GM12878 (cell line): ENCODE results near the gene CNTNAP2. TPM values are rescaled to one million over a fixed set of nuclear protein-coding genes. Genes with fewer than 3 reads are reported as not detected.

Experiments
- ATAC-seq: fragments of 200-7000 bp; cut with Tn5 transposase; 3 replicates; pipeline ENCODE4 v1.9.1; 2020; ENCODE audit warnings: mild to moderate bottlenecking, moderate library complexity
- BruUV-seq: library from RNA; stranded (reverse); fragments of 400-500 nt; replicated peaks from 2 replicates; lab custom pipeline; 2021; lab: Mats Ljungman, UMichigan
- CTCF ChIA-PET: fragments of 300-600 bp; sonication (Branson Sonifier 250); formaldehyde crosslinking; extraction: SDS; loops from one replicate; lab custom pipeline; 2021; ENCODE audit warnings: inconsistent platforms; lab: Yijun Ruan, JAX
- POLR2A ChIA-PET: fragments of 350-600 bp; formaldehyde crosslinking; extraction: SDS; loops from one replicate; lab custom pipeline; 2021; ENCODE audit warnings: inconsistent platforms; lab: Charles Lee
- RAD21 ChIA-PET: fragments of 300-600 bp; sonication (Branson Sonifier 250); formaldehyde crosslinking; loops from one replicate; lab custom pipeline; 2023; ENCODE audit warnings: antibody characterized with exemption; ENCODE audit not compliant: unreplicated experiment; lab: Charles Lee
- SMC1A ChIA-PET: fragments of 300-600 bp; sonication (Branson Sonifier 250); formaldehyde crosslinking; loops from one replicate; lab custom pipeline; 2023; ENCODE audit not compliant: unreplicated experiment, uncharacterized antibody; lab: Charles Lee
- DNase-seq: peaks from one replicate; pipeline ENCODE4 v3.0.0-alpha.2; 2011; ENCODE audit warnings: low read depth, low spot score
- FAIRE-seq: peaks from 3 replicates; lab custom pipeline; 2011; peaks lifted over from hg19 to GRCh38; lab: Jason Lieb, UNC
- H2AFZ ChIP-seq: 2 replicates; pipeline ENCODE4 v1.6.0; 2011; ENCODE audit warnings: low read depth, low read length, control low read depth; ENCODE audit not compliant: control insufficient read depth
- H3K27ac ChIP-seq: 2 replicates; pipeline ENCODE4 v1.5.1; 2011; ENCODE audit warnings: control low read depth; ENCODE audit not compliant: control insufficient read depth, insufficient read depth
- H3K27me3 ChIP-seq, 2 experiments: replicated peaks in 1 of 2; 2 replicates each; pipeline versions ENCODE4 v1.6.0 to v1.6.1; 2011; ENCODE audit warnings: low read length in 1 of 2; ENCODE audit not compliant: control insufficient read depth in 2 of 2, insufficient read depth in 2 of 2
- H3K36me3 ChIP-seq, 2 experiments: 2 replicates each; pipeline ENCODE4 v1.5.1; 2011; ENCODE audit warnings: low read length in 1 of 2; ENCODE audit not compliant: control insufficient read depth in 2 of 2, insufficient read depth in 2 of 2
- H3K4me1 ChIP-seq: 2 replicates; pipeline ENCODE4 v1.6.1; 2011; ENCODE audit warnings: mild to moderate bottlenecking, low read length, moderate library complexity, mixed read lengths; ENCODE audit not compliant: control insufficient read depth, insufficient read depth
- H3K4me2 ChIP-seq: 2 replicates; pipeline ENCODE4 v1.6.0; 2011; ENCODE audit warnings: control low read depth; ENCODE audit not compliant: control insufficient read depth, insufficient read depth
- H3K4me3 ChIP-seq: fragments of 200-600 bp; sonication (generic); 2 replicates; pipeline ENCODE4 v1.5.1; 2016
- H3K79me2 ChIP-seq: 2 replicates; pipeline ENCODE4 v1.6.0; 2011; ENCODE audit warnings: low read length; ENCODE audit not compliant: control insufficient read depth, insufficient read depth
- H3K9ac ChIP-seq: 2 replicates; pipeline ENCODE4 v1.8.0; 2011; ENCODE audit warnings: low read length, control low read depth, mixed read lengths; ENCODE audit not compliant: control insufficient read depth, insufficient read depth
- H3K9me3 ChIP-seq: replicated peaks from 3 replicates; pipeline ENCODE4 v1.5.1; 2011; ENCODE audit warnings: mild to moderate bottlenecking, low read length; ENCODE audit not compliant: control insufficient read depth, insufficient read depth
- H4K20me1 ChIP-seq: 2 replicates; pipeline ENCODE4 v1.6.0; 2011; ENCODE audit not compliant: control insufficient read depth, insufficient read depth
- BMI1 ChIP-seq: fragments of 450-650 bp; IDR thresholded peaks from 2 replicates; pipeline ENCODE4 v1.6.1; 2016; ENCODE audit warnings: mild to moderate bottlenecking, moderate library complexity, borderline replicate concordance
- CHD4 ChIP-seq: fragments of 200-600 bp; sonication (generic); IDR thresholded peaks from 2 replicates; pipeline ENCODE4 v1.6.1; 2016; ENCODE audit warnings: mild to moderate bottlenecking
- ELK1 ChIP-seq: IDR thresholded peaks from 2 replicates; pipeline ENCODE4 v1.6.1; 2012; ENCODE audit warnings: low read depth, low read length, improper control_type of control experiment
- GABPA ChIP-seq: IDR thresholded peaks from 2 replicates; pipeline ENCODE4 v1.6.1; 2014; ENCODE audit warnings: antibody characterized with exemption, low read depth, mild to moderate bottlenecking, inconsistent platforms
- JUNB ChIP-seq: IDR thresholded peaks from 2 replicates; pipeline ENCODE4 v1.6.1; 2016; ENCODE audit warnings: antibody characterized with exemption, mild to moderate bottlenecking
- NFYB ChIP-seq: IDR thresholded peaks from 2 replicates; pipeline ENCODE4 v1.6.1; 2011; ENCODE audit warnings: low read depth, mild to moderate bottlenecking, low read length, improper control_type of control experiment, moderate library complexity; ENCODE audit not compliant: insufficient read depth
- SIN3A ChIP-seq: IDR thresholded peaks from 2 replicates; pipeline ENCODE4 v1.6.1; 2012; ENCODE audit warnings: low read depth, low read length, improper control_type of control experiment
- ZNF622 ChIP-seq: fragments of 450-650 bp; IDR thresholded peaks from 2 replicates; pipeline ENCODE4 v1.6.1; 2017; ENCODE audit warnings: mild to moderate bottlenecking, inconsistent platforms
- ZZZ3 ChIP-seq: IDR thresholded peaks from 2 replicates; pipeline ENCODE4 v1.6.1; 2011; ENCODE audit warnings: low read depth; ENCODE audit not compliant: control insufficient read depth, insufficient read length
- WGBS: methylation state at CpG from one replicate; pipeline ENCODE4 v1.1.6; 2016; ENCODE audit warnings: low lambda C conversion rate; ENCODE audit not compliant: insufficient replicate concordance, insufficient coverage; ENCODE audit errors: missing lambda C conversion rate; 5-methylcytosine and 5-hydroxymethylcytosine counted together
- in situ Hi-C: fragments of 300-500 bp; cut with MboI; formaldehyde crosslinking; loops from 9 replicates; pipeline ENCODE4 v1.14.3; 2018; ENCODE audit warnings: mixed read lengths
- intact Hi-C: fragments of 100-400 bp; cut with micrococcal nuclease; formaldehyde crosslinking; loops from one replicate; pipeline ENCODE4 v1.14.2; 2022; ENCODE audit not compliant: unreplicated experiment
- polyA plus RNA-seq, 11 experiments: library from polyadenylated mRNA; depleted of rRNA in 4 of 11; unstranded in 6 of 11; stranded (reverse) in 5 of 11; fragments of >200 nt; fragmentation: Nextera tagmentation in 4 of 11; fragmentation: Illumina TruSeq in 1 of 11; extraction: Ambion mirVana in 4 of 11; extraction: Trizol in 1 of 11; gene quantifications; 1 replicate in 1 of 11; 2 replicates in 10 of 11; pipeline versions ENCODE4 v1.2.1 to v1.2.3, GENCODE V29; 2011 to 2016; ENCODE audit warnings: inconsistent platforms in 2 of 11, missing spikeins in 2 of 11, low read depth in 1 of 11
- total RNA-seq, 4 experiments: library from RNA; depleted of rRNA in 3 of 4; stranded (reverse); fragments of >200 nt in 3 of 4; fragmentation: Illumina TruSeq in 1 of 4; extraction: Trizol in 1 of 4; gene quantifications; 2 replicates each; pipeline versions ENCODE4 v1.2.1 to v1.2.3, GENCODE V29; 2013 to 2021
- TF ChIP-seq, protein P1 (sequence below): IDR thresholded peaks from 2 replicates; pipeline ENCODE4 v1.6.1; 2011; ENCODE audit warnings: mild to moderate bottlenecking, low read depth, low read length, moderate library complexity; ENCODE audit not compliant: insufficient replicate concordance
- TF ChIP-seq, protein P2 (sequence below): fragments of 450-650 bp; IDR thresholded peaks from 2 replicates; pipeline ENCODE4 v1.6.1; 2017; ENCODE audit warnings: mild to moderate bottlenecking, low read depth, inconsistent platforms; ENCODE audit not compliant: poor library complexity, severe bottlenecking
- TF ChIP-seq, protein P3 (sequence below): fragments of 450-650 bp; IDR thresholded peaks from 2 replicates; pipeline ENCODE4 v1.6.1; 2017; ENCODE audit warnings: borderline replicate concordance

CNTNAP2 gene
- total and polyA plus RNA-seq, 10 of the 15 experiments (the other 5 are each of a cell fraction or from before 2014, with no cell fraction given) = 0.03 to 0.08 (median 0.03) TPM; not detected in 7

GRCh38 chr7:147992698-147993097, 1876.1 kb downstream of the CNTNAP2 start:
- no peak for TF ChIP-seq BMI1
- TF ChIP-seq, protein P1, sequence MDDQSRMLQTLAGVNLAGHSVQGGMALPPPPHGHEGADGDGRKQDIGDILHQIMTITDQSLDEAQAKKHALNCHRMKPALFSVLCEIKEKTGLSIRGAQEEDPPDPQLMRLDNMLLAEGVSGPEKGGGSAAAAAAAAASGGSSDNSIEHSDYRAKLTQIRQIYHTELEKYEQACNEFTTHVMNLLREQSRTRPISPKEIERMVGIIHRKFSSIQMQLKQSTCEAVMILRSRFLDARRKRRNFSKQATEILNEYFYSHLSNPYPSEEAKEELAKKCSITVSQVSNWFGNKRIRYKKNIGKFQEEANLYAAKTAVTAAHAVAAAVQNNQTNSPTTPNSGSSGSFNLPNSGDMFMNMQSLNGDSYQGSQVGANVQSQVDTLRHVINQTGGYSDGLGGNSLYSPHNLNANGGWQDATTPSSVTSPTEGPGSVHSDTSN = no peak
- TF ChIP-seq CHD4 = no peak
- TF ChIP-seq, protein P2, sequence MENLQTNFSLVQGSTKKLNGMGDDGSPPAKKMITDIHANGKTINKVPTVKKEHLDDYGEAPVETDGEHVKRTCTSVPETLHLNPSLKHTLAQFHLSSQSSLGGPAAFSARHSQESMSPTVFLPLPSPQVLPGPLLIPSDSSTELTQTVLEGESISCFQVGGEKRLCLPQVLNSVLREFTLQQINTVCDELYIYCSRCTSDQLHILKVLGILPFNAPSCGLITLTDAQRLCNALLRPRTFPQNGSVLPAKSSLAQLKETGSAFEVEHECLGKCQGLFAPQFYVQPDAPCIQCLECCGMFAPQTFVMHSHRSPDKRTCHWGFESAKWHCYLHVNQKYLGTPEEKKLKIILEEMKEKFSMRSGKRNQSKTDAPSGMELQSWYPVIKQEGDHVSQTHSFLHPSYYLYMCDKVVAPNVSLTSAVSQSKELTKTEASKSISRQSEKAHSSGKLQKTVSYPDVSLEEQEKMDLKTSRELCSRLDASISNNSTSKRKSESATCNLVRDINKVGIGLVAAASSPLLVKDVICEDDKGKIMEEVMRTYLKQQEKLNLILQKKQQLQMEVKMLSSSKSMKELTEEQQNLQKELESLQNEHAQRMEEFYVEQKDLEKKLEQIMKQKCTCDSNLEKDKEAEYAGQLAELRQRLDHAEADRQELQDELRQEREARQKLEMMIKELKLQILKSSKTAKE = no peak
- no peak for TF ChIP-seq ZNF622
- no peak for TF ChIP-seq NFYB
- TF ChIP-seq GABPA = no peak
- no peak for TF ChIP-seq ZZZ3
- TF ChIP-seq JUNB = no peak
- TF ChIP-seq, protein P3, sequence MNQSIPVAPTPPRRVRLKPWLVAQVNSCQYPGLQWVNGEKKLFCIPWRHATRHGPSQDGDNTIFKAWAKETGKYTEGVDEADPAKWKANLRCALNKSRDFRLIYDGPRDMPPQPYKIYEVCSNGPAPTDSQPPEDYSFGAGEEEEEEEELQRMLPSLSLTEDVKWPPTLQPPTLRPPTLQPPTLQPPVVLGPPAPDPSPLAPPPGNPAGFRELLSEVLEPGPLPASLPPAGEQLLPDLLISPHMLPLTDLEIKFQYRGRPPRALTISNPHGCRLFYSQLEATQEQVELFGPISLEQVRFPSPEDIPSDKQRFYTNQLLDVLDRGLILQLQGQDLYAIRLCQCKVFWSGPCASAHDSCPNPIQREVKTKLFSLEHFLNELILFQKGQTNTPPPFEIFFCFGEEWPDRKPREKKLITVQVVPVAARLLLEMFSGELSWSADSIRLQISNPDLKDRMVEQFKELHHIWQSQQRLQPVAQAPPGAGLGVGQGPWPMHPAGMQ = no peak
- TF ChIP-seq SIN3A = no peak
- TF ChIP-seq ELK1 = no peak
- 16% methylated on average over 2 of the region's 2 CpGs for WGBS
- no peak overlapping the region for H3K27ac ChIP-seq
- H3K9ac ChIP-seq = no peak overlapping the region
- ChIA-PET SMC1A (no interaction called here), RAD21 (no interaction called here), POLR2A (no interaction called here), CTCF (no interaction called here)
- no TSS peak for BruUV-seq
- DNase-seq (no peak), FAIRE-seq (no peak), ATAC-seq (no peak)
- in situ Hi-C loops (no loop called here), intact Hi-C loops (no loop called here)
- no peak overlapping the region for H2AFZ ChIP-seq
- no peak overlapping the region for H3K4me2 ChIP-seq
- H3K27me3 ChIP-seq = no peaks in the 10 kb centered on the region
- no peaks in the 10 kb centered on the region for H4K20me1 ChIP-seq
- H3K4me3 ChIP-seq = no peak overlapping the region
- H3K36me3 ChIP-seq = no peaks in the 10 kb centered on the region
- H3K4me1 ChIP-seq = no peaks in the 10 kb centered on the region
- no peaks in the 10 kb centered on the region for H3K79me2 ChIP-seq
- H3K9me3 ChIP-seq = no peaks in the 10 kb centered on the region; the same call in 2 of the 3 replicates
